Upper lobe of left lung (tissue), 6 donors: ENCODE measurements around the gene PPP5C. TPM values are rescaled to one million over a fixed set of nuclear protein-coding genes. Genes with fewer than 3 reads are reported as not detected.
A peak's percentile ranks its signal among the peaks of the same experiment; 100 is the strongest.

ENCODE experiments used
- ATAC-seq, 2 donors: fragments of 200-7000 bp; cut with Tn5 transposase; one replicate each; pipeline ENCODE4 v1.9.1; 2022; ENCODE audit warnings: mild to moderate bottlenecking in 2 of 2, moderate library complexity in 2 of 2; ENCODE audit not compliant: low FRiP score in 2 of 2
- DNase-seq, 2 donors: peaks; one replicate each; pipeline ENCODE4 v3.0.0-alpha.2; 2019 to 2020
- H3K27ac ChIP-seq, 4 donors: fragments of 200-600 bp; sonication (generic); one replicate each; pipeline ENCODE4 v1.5.1; 2016 to 2019
- H3K27me3 ChIP-seq, 4 donors: fragments of 200-600 bp; sonication (generic); one replicate each; pipeline ENCODE4 v1.5.1; 2017 to 2019
- H3K36me3 ChIP-seq, 4 donors: fragments of 200-600 bp; sonication (generic); one replicate each; pipeline ENCODE4 v1.5.1; 2016 to 2019
- H3K4me1 ChIP-seq, 4 donors: fragments of 200-600 bp; sonication (generic); one replicate each; pipeline ENCODE4 v1.5.1; 2018 to 2019
- H3K4me3 ChIP-seq, 4 donors: fragments of 200-600 bp; sonication (generic); one replicate each; pipeline ENCODE4 v1.5.1; 2017 to 2019; ENCODE audit warnings: mild to moderate bottlenecking in 2 of 4, moderate library complexity in 1 of 4
- H3K9me3 ChIP-seq, 4 donors: fragments of 200-600 bp; sonication (generic); one replicate each; pipeline ENCODE4 v1.5.1; 2018 to 2019
- CTCF ChIP-seq, 6 experiments: fragments of 450-650 bp in 4 of 6; fragments of 200-600 bp in 2 of 6; sonication (generic) in 2 of 6; IDR thresholded peaks; one replicate each; pipeline ENCODE4 v1.5.1; 2016 to 2019; ENCODE audit warnings: antibody characterized with exemption in 6 of 6
- EP300 ChIP-seq, 4 donors: sonication (generic); formaldehyde crosslinking; IDR thresholded peaks; one replicate each; pipeline ENCODE4 v1.5.1; 2017; ENCODE audit warnings: antibody characterized with exemption in 4 of 4, control low read depth in 2 of 4
- POLR2A ChIP-seq, 4 donors: fragments of 450-650 bp; IDR thresholded peaks; one replicate each; pipeline ENCODE4 v1.5.1; 2016 to 2017; ENCODE audit warnings: antibody characterized with exemption in 4 of 4, mild to moderate bottlenecking in 2 of 4
- POLR2AphosphoS5 ChIP-seq, 2 donors: sonication (generic); formaldehyde crosslinking; IDR thresholded peaks; one replicate each; pipeline ENCODE4 v1.5.1; 2017; ENCODE audit warnings: antibody characterized with exemption in 2 of 2
- WGBS, 2 donors: methylation state at CpG; one replicate each; pipeline ENCODE4 v1.1.5; 2017 to 2018; 5-methylcytosine and 5-hydroxymethylcytosine counted together
- total RNA-seq, 6 donors: library from RNA; depleted of rRNA in 4 of 6; stranded (reverse); fragments of >200 nt in 4 of 6; gene quantifications; one replicate each; pipeline versions ENCODE4 v1.1.0 to v1.2.1, GENCODE V29; 2016 to 2021
- donor health status: DM: no; HTN: no; CAD: no; lungs with moderate emphysema.
- donor health status: DM: no; HTN: yes; CAD: no; lungs with severe emphysema.

Gene PPP5C
- total RNA-seq, 6 donors from 2014 or later = 54.7 to 120 (median 66.0) TPM

GRCh38 chr19:46347985-46348384 is 1.1 kb downstream of the PPP5C start:
- Histone ChIP-seq H3K27me3 (no peaks in the 10 kb centered on the region), H3K9me3 (no peaks in the 10 kb centered on the region), H3K4me1 (peaks cover 43 to 65% (median 54%) of the 10 kb centered on the region in 4 donors), H3K4me3 (peak overlapping the region in 2 of 4 donors; percentile 71 to 89), H3K27ac (peak overlapping the region in 2 of 4 donors; percentile 93), H3K36me3 (no peaks in the 10 kb centered on the region)
- DNase-seq (no peak), ATAC-seq (no peak)
- 72 to 73% methylated on average over 5 of the region's 5 CpGs for WGBS, 2 donors
- TF ChIP-seq POLR2A (IDR thresholded peaks at IDR 0.05) (no peak), EP300 (IDR thresholded peaks at IDR 0.05) (no peak), POLR2AphosphoS5 (IDR thresholded peaks at IDR 0.05) (no peak)

GRCh38 chr19:46349311-46349993 is 2.6 kb downstream of the PPP5C start:
- Histone ChIP-seq H3K4me3 (no peak overlapping the region), H3K36me3 (peaks cover 2 to 14% (median 11%) of the 10 kb centered on the region in 4 donors), H3K9me3 (no peaks in the 10 kb centered on the region), H3K27me3 (no peaks in the 10 kb centered on the region), H3K4me1 (peaks cover 43 to 65% (median 54%) of the 10 kb centered on the region in 4 donors), H3K27ac (peak overlapping the region; percentile 69 to 93 (median 85))
- WGBS, 2 donors = 65 to 70% methylated on average over 11 of the region's 11 CpGs
- peak in 1 of 2 donors; percentile 58 for DNase-seq
- ATAC-seq = no peak
- TF ChIP-seq POLR2A (IDR thresholded peaks at IDR 0.05) (no peak), EP300 (IDR thresholded peaks at IDR 0.05) (no peak)

GRCh38 chr19:46350029-46350757 is 3.3 kb downstream of the PPP5C start:
- no peaks in the 10 kb centered on the region for H3K27me3 ChIP-seq
- peak overlapping the region; percentile 69 to 93 (median 85) for H3K27ac ChIP-seq
- peaks cover 43 to 65% (median 54%) of the 10 kb centered on the region in 4 donors for H3K4me1 ChIP-seq
- ATAC-seq = no peak
- TF ChIP-seq CTCF (IDR thresholded peaks at IDR 0.05) (no peak), POLR2A (IDR thresholded peaks at IDR 0.05) (no peak), EP300 (IDR thresholded peaks at IDR 0.05) (no peak), POLR2AphosphoS5 (IDR thresholded peaks at IDR 0.05) (no peak)
- peaks cover 2 to 21% (median 18%) of the 10 kb centered on the region in 4 donors for H3K36me3 ChIP-seq
- DNase-seq = peak in 1 of 2 donors; percentile 32
- 25 to 26% methylated on average over 8 of the region's 8 CpGs for WGBS, 2 donors
- H3K9me3 ChIP-seq = no peaks in the 10 kb centered on the region
- peak overlapping the region in 1 of 4 donors; percentile 23 for H3K4me3 ChIP-seq

- TF ChIP-seq POLR2A (IDR thresholded peaks at IDR 0.05) = no peak
- TF ChIP-seq CTCF (IDR thresholded peaks at IDR 0.05) = no peak
- TF ChIP-seq POLR2AphosphoS5 (IDR thresholded peaks at IDR 0.05) = no peak
- TF ChIP-seq EP300 (IDR thresholded peaks at IDR 0.05) = no peak
- no peaks in the 10 kb centered on the region for H3K27me3 ChIP-seq
- H3K27ac ChIP-seq = peak overlapping the region; percentile 69 to 93 (median 85)
- no peak for ATAC-seq
- H3K4me1 ChIP-seq = peaks cover 43 to 68% (median 57%) of the 10 kb centered on the region in 4 donors
- H3K36me3 ChIP-seq = peaks cover 2 to 27% (median 21%) of the 10 kb centered on the region in 4 donors
- peak overlapping the region in 1 of 4 donors; percentile 23 for H3K4me3 ChIP-seq
- DNase-seq = peak in 1 of 2 donors; percentile 36
- H3K9me3 ChIP-seq = no peaks in the 10 kb centered on the region
- 21 to 27% methylated on average over 8 of the region's 8 CpGs for WGBS, 2 donors
Measured at GRCh38 chr19:46350758-46351159, 3.9 kb downstream of the PPP5C start.

- peak overlapping the region in 1 of 4 donors; percentile 23 for H3K4me3 ChIP-seq
- ATAC-seq (peak in 1 of 2 donors; percentile 61), DNase-seq (peak; percentile 88 to 90)
- TF ChIP-seq EP300 (IDR thresholded peaks at IDR 0.05) (peak in 1 of 4 donors; percentile 48), POLR2AphosphoS5 (IDR thresholded peaks at IDR 0.05) (no peak), POLR2A (IDR thresholded peaks at IDR 0.05) (no peak)
- peaks cover 46 to 66% (median 56%) of the 10 kb centered on the region in 4 donors for H3K4me1 ChIP-seq
- WGBS, 2 donors = 24 to 25% methylated on average over 14 to 18 of the region's 18 CpGs
- peak overlapping the region; percentile 69 to 93 (median 85) for H3K27ac ChIP-seq
- H3K9me3 ChIP-seq = no peaks in the 10 kb centered on the region
- H3K36me3 ChIP-seq = peaks cover 2 to 34% (median 25%) of the 10 kb centered on the region in 4 donors
- H3K27me3 ChIP-seq = no peaks in the 10 kb centered on the region
Measured at GRCh38 chr19:46351241-46352041, 4.6 kb downstream of the PPP5C start.
